GM19240 (cell line): ENCODE results near the gene ZNF598.

Experiments used
- DNase-seq: peaks from one replicate; pipeline ENCODE4 v3.0.0; 2011; ENCODE audit warnings: low spot score; ENCODE audit not compliant: insufficient read length

The ZNF598 gene

GRCh38 chr16:2008009-2008526, 1.6 kb downstream of the ZNF598 start:
- DNase-seq: no peak

GRCh38 chr16:2007081-2007836, 2.4 kb downstream of the ZNF598 start:
- no peak for DNase-seq

GRCh38 chr16:2006317-2006716, 3.3 kb downstream of the ZNF598 start:
- DNase-seq: no peak

GRCh38 chr16:2005646-2006045, 4.0 kb downstream of the ZNF598 start:
- DNase-seq: no peak

- no peak for DNase-seq
Measured at GRCh38 chr16:2004795-2005517, 4.7 kb downstream of the ZNF598 start.

GRCh38 chr16:2003827-2004641, 5.6 kb downstream of the ZNF598 start:
- DNase-seq: peak; percentile 97

- DNase-seq: no peak
Measured at GRCh38 chr16:2003231-2003826, 6.3 kb downstream of the ZNF598 start.

- DNase-seq: no peak
Measured at GRCh38 chr16:2002406-2003230, 7.0 kb downstream of the ZNF598 start.

GRCh38 chr16:2001456-2002355, 7.9 kb downstream of the ZNF598 start:
- no peak for DNase-seq

GRCh38 chr16:2001035-2001434, 8.6 kb downstream of the ZNF598 start:
- no peak for DNase-seq

GRCh38 chr16:1999866-2000514, 9.6 kb downstream of the ZNF598 start:
- no peak for DNase-seq

- no peak for DNase-seq
Measured at GRCh38 chr16:1998852-1999801, 10.5 kb downstream of the ZNF598 start.

GRCh38 chr16:1998360-1998835, 11.2 kb downstream of the ZNF598 start:
- DNase-seq: no peak

- DNase-seq: no peak
Measured at GRCh38 chr16:1997494-1998359, 11.9 kb downstream of the ZNF598 start.

GRCh38 chr16:1993731-1994131, 15.9 kb downstream of the ZNF598 start:
- no peak for DNase-seq

GRCh38 chr16:1992704-1993317, 16.8 kb downstream of the ZNF598 start:
- no peak for DNase-seq
